ENCODE data around the gene ESR2. TPM values are rescaled to one million over a fixed set of nuclear protein-coding genes. Genes with fewer than 3 reads are reported as not detected.
"Not testable (repeated sequence)": the region's sequence is repeated elsewhere in the genome, so short reads cannot be mapped to it uniquely, and the experiment has no call there.

Gene ESR2
- total and polyA plus RNA-seq, 12 donors, result 0.12 to 1.6 (median 0.73) TPM

DNA sequence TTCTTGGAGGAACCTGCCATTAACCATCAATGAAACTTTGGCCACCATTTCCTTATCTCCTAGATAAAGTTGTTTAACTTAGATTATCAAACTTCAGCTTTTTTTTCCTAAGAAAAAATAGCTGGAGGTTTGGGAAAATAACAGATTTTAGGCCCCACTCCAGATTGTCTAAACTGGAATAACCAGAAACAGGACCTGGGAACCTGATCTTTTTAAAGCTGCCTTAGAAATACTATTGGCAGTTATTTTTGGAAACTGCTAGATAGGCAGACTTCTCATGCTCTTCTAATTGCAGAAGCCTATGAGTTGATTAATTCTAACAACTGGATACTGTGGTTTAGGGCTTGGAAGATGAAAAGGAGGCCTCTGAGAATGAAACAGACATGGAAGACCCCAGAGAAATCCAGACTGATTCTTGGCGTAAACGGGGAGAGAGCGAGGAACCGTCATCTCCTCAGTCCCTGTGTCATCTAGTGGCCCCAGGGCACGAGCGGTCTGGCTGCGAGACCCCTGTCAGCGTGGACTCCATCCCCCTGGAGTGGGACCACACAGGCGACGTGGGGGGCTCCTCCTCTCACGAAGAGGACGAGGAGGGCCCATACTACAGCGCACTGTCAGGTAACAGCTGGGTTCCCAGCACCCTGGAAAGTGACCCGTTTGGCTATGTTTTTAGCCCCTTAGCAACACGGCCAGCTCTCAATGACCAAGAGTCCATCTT is 80.2 kb downstream of the ESR2 start:
- 73 to 80% methylated on average over 15 of the region's 15 CpGs for WGBS, 2 donors
- ATAC-seq, result peak in 2 of 8 donors; percentile 28 to 39
- peaks cover 0 to 100% (median 35%) of the 10 kb centered on the region in 9 donors for H3K36me3 ChIP-seq

DNA sequence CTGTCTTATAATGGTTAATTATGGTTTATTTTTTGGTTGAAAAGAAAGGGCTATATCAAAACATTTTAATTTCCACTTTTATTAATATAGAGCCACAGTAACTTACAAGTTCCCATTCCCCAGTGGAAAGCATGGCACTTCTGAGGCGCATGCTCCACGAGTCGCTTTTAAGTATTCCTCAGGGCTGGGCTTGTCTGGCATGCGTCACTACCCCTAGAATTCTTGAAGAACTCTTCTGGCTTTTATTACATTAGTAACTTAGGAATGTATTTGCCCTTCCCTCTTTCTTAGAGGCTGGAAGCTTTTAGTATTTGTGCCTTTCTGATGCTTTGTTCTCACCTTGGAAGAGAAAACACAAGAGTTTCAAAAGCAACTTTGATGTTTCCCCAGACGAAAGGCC is 81.1 kb downstream of the ESR2 start:
- Histone ChIP-seq H3K36me3 (peaks cover 0 to 100% (median 35%) of the 10 kb centered on the region in 9 donors), H3K9me3 (no peaks in the 10 kb centered on the region), H3K4me3 (no peak overlapping the region), H3K27me3 (no peaks in the 10 kb centered on the region), H3K27ac (peak overlapping the region in 5 of 10 donors; percentile 28 to 81 (median 51)), H3K4me1 (peaks cover 0 to 67% (median 31%) of the 10 kb centered on the region in 9 donors)
- WGBS, 2 donors, result 88 to 89% methylated on average over 5 of the region's 5 CpGs
- TF ChIP-seq, protein P1, sequence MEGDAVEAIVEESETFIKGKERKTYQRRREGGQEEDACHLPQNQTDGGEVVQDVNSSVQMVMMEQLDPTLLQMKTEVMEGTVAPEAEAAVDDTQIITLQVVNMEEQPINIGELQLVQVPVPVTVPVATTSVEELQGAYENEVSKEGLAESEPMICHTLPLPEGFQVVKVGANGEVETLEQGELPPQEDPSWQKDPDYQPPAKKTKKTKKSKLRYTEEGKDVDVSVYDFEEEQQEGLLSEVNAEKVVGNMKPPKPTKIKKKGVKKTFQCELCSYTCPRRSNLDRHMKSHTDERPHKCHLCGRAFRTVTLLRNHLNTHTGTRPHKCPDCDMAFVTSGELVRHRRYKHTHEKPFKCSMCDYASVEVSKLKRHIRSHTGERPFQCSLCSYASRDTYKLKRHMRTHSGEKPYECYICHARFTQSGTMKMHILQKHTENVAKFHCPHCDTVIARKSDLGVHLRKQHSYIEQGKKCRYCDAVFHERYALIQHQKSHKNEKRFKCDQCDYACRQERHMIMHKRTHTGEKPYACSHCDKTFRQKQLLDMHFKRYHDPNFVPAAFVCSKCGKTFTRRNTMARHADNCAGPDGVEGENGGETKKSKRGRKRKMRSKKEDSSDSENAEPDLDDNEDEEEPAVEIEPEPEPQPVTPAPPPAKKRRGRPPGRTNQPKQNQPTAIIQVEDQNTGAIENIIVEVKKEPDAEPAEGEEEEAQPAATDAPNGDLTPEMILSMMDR (IDR thresholded peaks at IDR 0.05), result no peak
- intact Hi-C loops (cut with DNase I), result no loop called here
- no peak for ATAC-seq
- no peak for DNase-seq

More for the DNA sequence above, 80.2 kb downstream of the ESR2 start:
- no peaks in the 10 kb centered on the region for H3K27me3 ChIP-seq
- TF ChIP-seq, protein P1 (IDR thresholded peaks at IDR 0.05), result no peak
- peaks cover 0 to 70% (median 28%) of the 10 kb centered on the region in 9 donors for H3K4me1 ChIP-seq
- peak overlapping the region in 8 of 10 donors; percentile 13 to 46 (median 32) for H3K4me3 ChIP-seq
- intact Hi-C loops (cut with DNase I), result no loop called here
- no peak for DNase-seq
- no peaks in the 10 kb centered on the region for H3K9me3 ChIP-seq
- H3K27ac ChIP-seq, result peak overlapping the region in 9 of 10 donors; percentile 29 to 81 (median 64)

DNA sequence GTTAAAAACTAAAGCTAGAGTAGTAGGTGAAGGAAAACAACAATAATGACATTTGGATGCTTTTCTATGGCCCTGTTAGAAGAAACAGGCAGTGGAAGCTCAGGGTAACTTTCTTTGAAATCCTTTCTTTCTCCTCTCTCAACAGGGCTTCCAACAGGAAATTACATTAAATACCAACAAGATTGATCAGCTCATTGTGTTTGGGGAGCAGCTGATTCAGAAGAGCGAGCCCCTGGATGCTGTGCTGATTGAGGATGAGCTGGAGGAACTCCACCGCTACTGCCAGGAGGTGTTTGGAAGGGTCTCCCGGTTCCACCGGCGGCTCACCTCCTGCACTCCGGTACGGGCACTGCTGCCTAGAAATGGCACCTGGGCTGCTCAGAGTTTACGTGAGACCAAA is 81.5 kb downstream of the ESR2 start:
- H3K9me3 ChIP-seq, result no peaks in the 10 kb centered on the region
- ATAC-seq (no peak), DNase-seq (no peak)
- peaks cover 0 to 63% (median 31%) of the 10 kb centered on the region in 9 donors for H3K4me1 ChIP-seq
- peak overlapping the region in 3 of 10 donors; percentile 47 to 81 (median 51) for H3K27ac ChIP-seq
- WGBS, 2 donors, result 97 to 98% methylated on average over 8 of the region's 8 CpGs
- TF ChIP-seq, protein P1 (IDR thresholded peaks at IDR 0.05), result no peak
- intact Hi-C loops (cut with DNase I), result no loop called here
- peaks cover 0 to 99% (median 35%) of the 10 kb centered on the region in 9 donors for H3K36me3 ChIP-seq
- H3K4me3 ChIP-seq, result no peak overlapping the region
- H3K27me3 ChIP-seq, result no peaks in the 10 kb centered on the region

DNA sequence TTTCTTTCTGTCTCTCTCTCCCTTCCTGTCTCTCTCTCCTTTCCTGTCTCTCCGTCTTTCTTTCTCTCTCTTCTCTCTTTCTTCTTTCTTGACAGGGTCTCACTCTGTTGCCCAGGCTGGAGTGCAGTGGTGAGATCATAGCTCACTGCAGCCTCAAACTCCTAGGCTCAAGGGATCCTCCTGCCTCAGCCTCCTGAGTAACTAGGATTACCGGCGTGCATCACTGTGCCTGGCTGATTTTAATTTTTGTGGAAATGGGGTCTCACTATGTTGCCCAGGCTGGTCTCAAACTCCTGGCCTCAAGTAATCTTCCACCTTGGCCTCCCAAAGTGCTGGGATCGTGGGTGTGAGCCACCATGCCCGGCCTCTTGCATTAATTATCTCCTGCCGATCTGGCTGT is 83.3 kb downstream of the ESR2 start:
- H3K27me3 ChIP-seq; intact Hi-C loops (cut with DNase I); ATAC-seq; H3K9me3 ChIP-seq; DNase-seq; H3K4me3 ChIP-seq: not testable (repeated sequence)
- Histone ChIP-seq H3K27ac (peak overlapping the region in 1 of 10 donors; percentile 69), H3K36me3 (peaks cover 0 to 85% (median 27%) of the 10 kb centered on the region in 9 donors), H3K4me1 (peaks cover 0 to 46% (median 21%) of the 10 kb centered on the region in 9 donors)
- WGBS, 2 donors, result 89 to 91% methylated on average over 6 of the region's 6 CpGs

DNA sequence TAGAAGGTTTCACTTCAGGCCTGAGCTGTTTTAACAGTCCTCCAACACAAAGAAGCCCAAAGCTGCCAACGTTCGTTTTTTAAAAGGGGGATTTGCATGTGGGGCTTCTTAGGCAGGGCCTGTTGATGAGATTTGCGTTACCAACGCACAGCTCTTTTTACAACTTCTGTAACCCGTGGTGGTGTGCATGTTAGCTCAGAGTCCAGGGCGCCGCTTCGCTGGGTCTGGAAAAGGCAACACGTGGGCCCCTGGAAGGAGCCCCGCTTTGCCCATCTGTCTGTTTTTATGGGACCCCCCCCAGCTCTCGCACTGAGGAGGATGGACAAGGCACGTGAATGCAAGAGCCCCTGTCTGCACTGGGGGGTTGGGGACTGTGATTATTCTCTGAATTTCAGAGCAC is 84.0 kb downstream of the ESR2 start:
- peaks cover 0 to 78% (median 27%) of the 10 kb centered on the region in 9 donors for H3K36me3 ChIP-seq
- TF ChIP-seq, protein P1 (IDR thresholded peaks at IDR 0.05), result no peak
- no peak for ATAC-seq
- no peak for DNase-seq
- peak overlapping the region in 8 of 10 donors; percentile 17 to 69 (median 53) for H3K27ac ChIP-seq
- no peaks in the 10 kb centered on the region for H3K9me3 ChIP-seq
- H3K4me1 ChIP-seq, result peaks cover 0 to 42% (median 21%) of the 10 kb centered on the region in 9 donors
- no peaks in the 10 kb centered on the region for H3K27me3 ChIP-seq
- H3K4me3 ChIP-seq, result no peak overlapping the region
- intact Hi-C loops (cut with DNase I), result no loop called here
- 90% methylated on average over 12 of the region's 12 CpGs for WGBS, 2 donors
